PC-3 (cell line): ENCODE data around the gene KPNA2. TPM values are rescaled to one million over a fixed set of nuclear protein-coding genes. Genes with fewer than 3 reads are reported as not detected.
"Not testable (repeated sequence)": the region's sequence is repeated elsewhere in the genome, so short reads cannot be mapped to it uniquely, and the experiment has no call there.

Experiments used
- ATAC-seq: fragments of 200-7000 bp; cut with Tn5 transposase; 2 replicates; pipeline ENCODE4 v1.9.1; 2020; ENCODE audit warnings: mild to moderate bottlenecking, moderate library complexity
- BruUV-seq: library from RNA; stranded (reverse); fragments of 400-500 nt; replicated peaks from 2 replicates; lab custom pipeline; 2021; lab: Mats Ljungman, UMichigan
- CTCF ChIA-PET: fragments of 300-600 bp; sonication (Branson Sonifier 250); formaldehyde crosslinking; loops from one replicate; lab custom pipeline; 2022; ENCODE audit warnings: antibody characterized with exemption; lab: Charles Lee
- POLR2A ChIA-PET: fragments of 300-600 bp; sonication (Branson Sonifier 250); formaldehyde crosslinking; loops from one replicate; lab custom pipeline; 2022; ENCODE audit warnings: antibody characterized with exemption; ENCODE audit not compliant: unreplicated experiment; lab: Charles Lee
- DNase-seq: peaks from one replicate; pipeline ENCODE4 v3.0.0-alpha.2; 2015
- H2AFZ ChIP-seq: fragments of 300-600 bp; sonication (generic); 2 replicates; pipeline ENCODE4 v1.6.0; 2016; ENCODE audit warnings: antibody characterized with exemption, low read length
- H3F3A ChIP-seq: fragments of 300-600 bp; sonication (generic); one replicate; pipeline ENCODE4 v1.6.0; 2017; ENCODE audit warnings: antibody characterized with exemption, low read length, control low read depth, mild to moderate bottlenecking; ENCODE audit not compliant: unreplicated experiment
- H3K27ac ChIP-seq: fragments of 300-600 bp; sonication (generic); 2 replicates; pipeline ENCODE4 v1.5.1; 2016; ENCODE audit warnings: mild to moderate bottlenecking, low read length
- H3K27me3 ChIP-seq: fragments of 300-600 bp; sonication (generic); 2 replicates; pipeline ENCODE4 v1.6.1; 2016; ENCODE audit warnings: low read length, mixed read lengths
- H3K36me3 ChIP-seq: fragments of 300-600 bp; sonication (generic); 2 replicates; pipeline ENCODE4 v1.6.1; 2016; ENCODE audit warnings: low read depth, mixed run types, low read length, mixed read lengths
- H3K4me1 ChIP-seq: fragments of 300-600 bp; sonication (generic); 2 replicates; pipeline ENCODE4 v1.5.1; 2016; ENCODE audit warnings: low read length; ENCODE audit not compliant: insufficient read depth
- H3K4me2 ChIP-seq: fragments of 300-600 bp; sonication (generic); 2 replicates; pipeline ENCODE4 v1.6.0; 2016; ENCODE audit warnings: low read length
- H3K4me3 ChIP-seq: fragments of 300-600 bp; sonication (generic); 2 replicates; pipeline ENCODE4 v1.5.1; 2016; ENCODE audit warnings: mild to moderate bottlenecking, low read length, mixed read lengths
- H3K79me2 ChIP-seq: fragments of 300-600 bp; sonication (generic); 2 replicates; pipeline ENCODE4 v1.6.1; 2017; ENCODE audit warnings: low read length, mixed read lengths
- H3K9ac ChIP-seq: fragments of 300-600 bp; sonication (generic); 2 replicates; pipeline ENCODE4 v1.6.0; 2016; ENCODE audit warnings: mild to moderate bottlenecking, low read length
- H3K9me2 ChIP-seq: fragments of 300-600 bp; sonication (generic); replicated peaks from 2 replicates; pipeline ENCODE4 v1.6.1; 2016; ENCODE audit warnings: mixed run types, low read length, mixed read lengths
- H3K9me3 ChIP-seq: fragments of 300-600 bp; sonication (generic); 2 replicates; pipeline ENCODE4 v1.6.1; 2016; ENCODE audit warnings: low read length, mixed read lengths
- H4K20me1 ChIP-seq: fragments of 300-600 bp; sonication (generic); 2 replicates; pipeline ENCODE4 v1.6.1; 2016; ENCODE audit warnings: low read length, mixed read lengths
- CTCF ChIP-seq: fragments of 300-600 bp; sonication (generic); conservative IDR thresholded peaks from 2 replicates; pipeline ENCODE4 v1.5.1; 2017; ENCODE audit warnings: antibody characterized with exemption, low read depth, mild to moderate bottlenecking, low read length
- EZH2 ChIP-seq: fragments of 300-600 bp; sonication (generic); IDR thresholded peaks from one replicate; pipeline ENCODE4 v1.6.1; 2017; ENCODE audit warnings: antibody characterized with exemption, mild to moderate bottlenecking, low read length; ENCODE audit not compliant: unreplicated experiment
- EZH2phosphoT487 ChIP-seq: fragments of 300-600 bp; sonication (generic); IDR thresholded peaks from 2 replicates; pipeline ENCODE4 v1.6.1; 2018; ENCODE audit warnings: mild to moderate bottlenecking, antibody characterized with exemption, low read length, borderline replicate concordance
- intact Hi-C: fragments of 100-400 bp; cut with micrococcal nuclease; formaldehyde crosslinking; loops from 2 replicates; pipeline ENCODE4 v1.9.0; 2023
- total RNA-seq: library from RNA; depleted of rRNA; stranded (reverse); fragments of >200 nt; gene quantifications from 2 replicates; pipeline ENCODE4 v1.2.3, GENCODE V29; 2014

Gene KPNA2
- total RNA-seq, 1 experiment from 2014 or later, result 288 TPM

GRCh38 chr17:68070582-68071444 lies 35.3 kb downstream of the KPNA2 start:
- intact Hi-C loops, H3K27me3 ChIP-seq, BruUV-seq, H4K20me1 ChIP-seq, H3K9me3 ChIP-seq, CTCF ChIA-PET, H3K27ac ChIP-seq, H3F3A ChIP-seq, H3K36me3 ChIP-seq, POLR2A ChIA-PET, H3K9ac ChIP-seq, H3K79me2 ChIP-seq, ATAC-seq, H3K4me3 ChIP-seq, H3K4me1 ChIP-seq, H3K9me2 ChIP-seq, DNase-seq, H2AFZ ChIP-seq, H3K4me2 ChIP-seq: not testable (repeated sequence)

- H3K36me3 ChIP-seq, result no peaks in the 10 kb centered on the region
- H3K4me1 ChIP-seq, result no peaks in the 10 kb centered on the region
- no peak for TF ChIP-seq EZH2
- TF ChIP-seq EZH2phosphoT487, result no peak
- TF ChIP-seq CTCF, result no peak
- H3K9ac ChIP-seq, result no peak overlapping the region
- BruUV-seq, result no TSS peak
- H3K27me3 ChIP-seq, result no peaks in the 10 kb centered on the region
- no peaks in the 10 kb centered on the region for H3K9me3 ChIP-seq
- H2AFZ ChIP-seq, result no peak overlapping the region
- H4K20me1 ChIP-seq, result no peaks in the 10 kb centered on the region
- POLR2A ChIA-PET, result no interaction called here
- no peak for DNase-seq
- H3K4me3 ChIP-seq, result no peak overlapping the region
- H3K27ac ChIP-seq, result no peak overlapping the region
- CTCF ChIA-PET, result no interaction called here
- intact Hi-C loops, result no loop called here
- no peaks in the 10 kb centered on the region for H3K79me2 ChIP-seq
- no peaks in the 10 kb centered on the region for H3F3A ChIP-seq
- ATAC-seq, result no peak
- no peaks in the 10 kb centered on the region for H3K9me2 ChIP-seq
- no peak overlapping the region for H3K4me2 ChIP-seq
Measured at GRCh38 chr17:68074279-68074678, 38.7 kb downstream of the KPNA2 start.

- H4K20me1 ChIP-seq, H3K4me2 ChIP-seq, H3K4me3 ChIP-seq, H2AFZ ChIP-seq, H3K79me2 ChIP-seq, H3K27ac ChIP-seq, H3F3A ChIP-seq, POLR2A ChIA-PET, CTCF ChIA-PET, intact Hi-C loops, H3K27me3 ChIP-seq, H3K9me3 ChIP-seq, H3K9ac ChIP-seq, BruUV-seq, H3K9me2 ChIP-seq, ATAC-seq, H3K36me3 ChIP-seq, H3K4me1 ChIP-seq, DNase-seq: not testable (repeated sequence)
Measured at GRCh38 chr17:68075953-68076607, 40.5 kb downstream of the KPNA2 start.

- DNase-seq, intact Hi-C loops, H3K4me3 ChIP-seq: not testable (repeated sequence)
Measured at GRCh38 chr17:68077498-68077897, 42.0 kb downstream of the KPNA2 start.

More at GRCh38 chr17:68077498-68077897, 42.0 kb downstream of the KPNA2 start:
- H3K4me1 ChIP-seq, H3K4me2 ChIP-seq, H4K20me1 ChIP-seq, H3K27ac ChIP-seq, H3F3A ChIP-seq, CTCF ChIA-PET, ATAC-seq, H3K9me3 ChIP-seq, H3K36me3 ChIP-seq, H3K27me3 ChIP-seq, POLR2A ChIA-PET, H3K79me2 ChIP-seq, H3K9ac ChIP-seq, BruUV-seq, H2AFZ ChIP-seq, H3K9me2 ChIP-seq: not testable (repeated sequence)
